HUES48 (cell line): Measurements from ENCODE around the gene GYS1.

Experiments
- H3K27ac ChIP-seq: one replicate; pipeline ENCODE4 v1.7.0; 2013; ENCODE audit warnings: low read depth, low read length, inconsistent platforms
- H3K27me3 ChIP-seq: 2 replicates; pipeline ENCODE4 v1.6.1; 2013; ENCODE audit warnings: mild to moderate bottlenecking, low read length; ENCODE audit not compliant: control insufficient read depth, insufficient read depth
- H3K36me3 ChIP-seq: 2 replicates; pipeline ENCODE4 v1.6.1; 2013; ENCODE audit warnings: low read length; ENCODE audit not compliant: control insufficient read depth, insufficient read depth
- H3K4me1 ChIP-seq: 2 replicates; pipeline ENCODE4 v1.6.1; 2013; ENCODE audit warnings: mild to moderate bottlenecking, low read length; ENCODE audit not compliant: control insufficient read depth, insufficient read depth
- H3K4me3 ChIP-seq: 2 replicates; pipeline ENCODE4 v1.5.1; 2013; ENCODE audit warnings: mild to moderate bottlenecking, low read depth, low read length
- H3K9ac ChIP-seq: 2 replicates; pipeline ENCODE4 v1.6.1; 2013; ENCODE audit warnings: mild to moderate bottlenecking, low read depth, low read length, moderate library complexity
- H3K9me3 ChIP-seq: 2 replicates; pipeline ENCODE4 v1.6.1; 2013; ENCODE audit warnings: low read length; ENCODE audit not compliant: control insufficient read depth, insufficient read depth

The GYS1 gene

GRCh38 chr19:48918801-48919247 is 74.3 kb downstream of the GYS1 start:
- H3K27ac ChIP-seq: no peak overlapping the region
- no peaks in the 10 kb centered on the region for H3K9me3 ChIP-seq
- no peaks in the 10 kb centered on the region for H3K4me1 ChIP-seq
- H3K9ac ChIP-seq: no peak overlapping the region
- H3K4me3 ChIP-seq: no peak overlapping the region
- peaks cover 62% of the 10 kb centered on the region for H3K36me3 ChIP-seq
- no peaks in the 10 kb centered on the region for H3K27me3 ChIP-seq
